ENCODE data around the gene RIMS4. TPM values are rescaled to one million over a fixed set of nuclear protein-coding genes. Genes with fewer than 3 reads are reported as not detected.

RIMS4 gene
- total RNA-seq, 4 donors from 2014 or later = 1.1 to 5.6 (median 1.9) TPM; not detected in 1

- Histone ChIP-seq H3K4me3 (no peak overlapping the region), H3K36me3 (no peaks in the 10 kb centered on the region), H3K27me3 (peaks cover 12% of the 10 kb centered on the region), H3K9me3 (no peaks in the 10 kb centered on the region), H3K4me1 (no peaks in the 10 kb centered on the region), H3K27ac (no peak overlapping the region)
- in situ Hi-C loops (cut with MboI; ENCODE audit: low pct_ligation_motif_present in 1 of 4, low pct_unique_long_range_greater_than_20kb in 1 of 4, low sequenced_read_pairs in 3 of 4) = no loop called here
- intact Hi-C loops (cut with DNase I; ENCODE audit: low total_unique reads) = no loop called here
- WGBS, 2 donors (ENCODE audit: low coverage in 1 of 2) = 55 to 75% methylated on average over 2 to 18 of the region's 18 CpGs
- no peak for TF ChIP-seq EP300 (IDR thresholded peaks at IDR 0.05; ENCODE audit: low read depth)
- no peak for TF ChIP-seq POLR2AphosphoS5 (IDR thresholded peaks at IDR 0.05)
- no peak for TF ChIP-seq CTCF (IDR thresholded peaks at IDR 0.05)
- TF ChIP-seq POLR2A (IDR thresholded peaks at IDR 0.05) = no peak
- DNase-seq = no peak
Observed at GRCh38 chr20:44756011-44756688, 54.2 kb downstream of the RIMS4 start.

- Histone ChIP-seq H3K36me3 (no peaks in the 10 kb centered on the region), H3K27ac (no peak overlapping the region), H3K27me3 (peaks cover 27% of the 10 kb centered on the region), H3K4me1 (peaks cover 0 to 4% (median 0%) of the 10 kb centered on the region in 4 donors), H3K4me3 (no peak overlapping the region), H3K9me3 (no peaks in the 10 kb centered on the region)
- no peak for DNase-seq
- intact Hi-C loops (cut with DNase I; ENCODE audit: low total_unique reads) = no loop called here
- WGBS, 2 donors (ENCODE audit: low coverage in 1 of 2) = 50 to 75% methylated on average over 1 to 7 of the region's 7 CpGs
- in situ Hi-C loops (cut with MboI; ENCODE audit: low pct_ligation_motif_present in 1 of 4, low pct_unique_long_range_greater_than_20kb in 1 of 4, low sequenced_read_pairs in 3 of 4) = no loop called here
- TF ChIP-seq POLR2A (IDR thresholded peaks at IDR 0.05) = no peak
Observed at GRCh38 chr20:44754554-44754953, 55.8 kb downstream of the RIMS4 start.

GRCh38 chr20:44752099-44752931 lies 58.0 kb downstream of the RIMS4 start:
- no peak for DNase-seq
- Histone ChIP-seq H3K36me3 (no peaks in the 10 kb centered on the region), H3K4me1 (peaks cover 0 to 5% (median 0%) of the 10 kb centered on the region in 4 donors), H3K9me3 (no peaks in the 10 kb centered on the region), H3K27ac (no peak overlapping the region), H3K27me3 (peaks cover 32% of the 10 kb centered on the region), H3K4me3 (no peak overlapping the region)
- TF ChIP-seq POLR2A (IDR thresholded peaks at IDR 0.05) = no peak
- no peak for TF ChIP-seq POLR2AphosphoS5 (IDR thresholded peaks at IDR 0.05)
- TF ChIP-seq CTCF (IDR thresholded peaks at IDR 0.05) = no peak
- TF ChIP-seq EP300 (IDR thresholded peaks at IDR 0.05; ENCODE audit: low read depth) = no peak
- in situ Hi-C loops (cut with MboI; ENCODE audit: low pct_ligation_motif_present in 1 of 4, low pct_unique_long_range_greater_than_20kb in 1 of 4, low sequenced_read_pairs in 3 of 4) = no loop called here
- intact Hi-C loops (cut with DNase I; ENCODE audit: low total_unique reads) = no loop called here
- WGBS, 2 donors (ENCODE audit: low coverage in 1 of 2) = 83% methylated on average over 14 of the region's 17 CpGs; no CpG with 5 or more reads in 1 of the 2 donors

- WGBS, 2 donors (ENCODE audit: low coverage in 1 of 2) = 46% methylated on average over 53 of the region's 73 CpGs; no CpG with 5 or more reads in 1 of the 2 donors
- peaks cover 53% of the 10 kb centered on the region for H3K27me3 ChIP-seq
- peak in 2 of 5 experiments; percentile 25 to 31 for TF ChIP-seq CTCF (IDR thresholded peaks at IDR 0.05)
- no peak for TF ChIP-seq POLR2A (IDR thresholded peaks at IDR 0.05)
- H3K36me3 ChIP-seq = no peaks in the 10 kb centered on the region
- peaks cover 5 to 20% (median 10%) of the 10 kb centered on the region in 4 donors for H3K4me1 ChIP-seq
- H3K4me3 ChIP-seq = no peak overlapping the region
- no peak for DNase-seq
- intact Hi-C loops (cut with DNase I; ENCODE audit: low total_unique reads) = no loop called here
- in situ Hi-C loops (cut with MboI; ENCODE audit: low pct_ligation_motif_present in 1 of 4, low pct_unique_long_range_greater_than_20kb in 1 of 4, low sequenced_read_pairs in 3 of 4) = no loop called here
- H3K9me3 ChIP-seq = no peaks in the 10 kb centered on the region
- H3K27ac ChIP-seq = no peak overlapping the region
Observed at GRCh38 chr20:44750081-44750805, 60.1 kb downstream of the RIMS4 start.
